IPS DF 4.7 (cell line): Measurements from ENCODE around the gene OR2F1.

Experiments
- DNase-seq: peaks from one replicate; pipeline ENCODE4 v3.0.0-alpha.2; 2013; ENCODE audit warnings: low spot score; ENCODE audit errors: extremely low read depth

OR2F1 gene

DNA sequence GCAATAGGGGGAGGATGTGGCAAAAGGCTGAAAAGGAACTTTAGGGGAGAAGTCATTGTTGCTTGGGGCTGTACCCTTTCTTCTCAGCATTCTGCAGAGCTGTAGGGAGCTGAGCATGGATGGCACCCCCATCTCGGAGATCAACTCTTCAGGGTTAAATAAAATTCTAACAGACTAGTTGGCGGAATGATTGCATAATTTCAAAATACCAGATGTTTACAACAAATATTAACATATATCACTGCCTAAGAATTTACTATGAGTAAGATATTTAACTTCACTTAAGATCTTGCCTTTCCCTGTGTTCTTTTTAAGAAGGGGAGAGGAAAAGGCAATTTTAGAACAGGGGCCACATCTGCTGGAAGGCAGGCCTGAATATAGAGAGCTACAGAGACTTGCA lies 509 bp upstream of the OR2F1 start:
- DNase-seq = no peak

DNA sequence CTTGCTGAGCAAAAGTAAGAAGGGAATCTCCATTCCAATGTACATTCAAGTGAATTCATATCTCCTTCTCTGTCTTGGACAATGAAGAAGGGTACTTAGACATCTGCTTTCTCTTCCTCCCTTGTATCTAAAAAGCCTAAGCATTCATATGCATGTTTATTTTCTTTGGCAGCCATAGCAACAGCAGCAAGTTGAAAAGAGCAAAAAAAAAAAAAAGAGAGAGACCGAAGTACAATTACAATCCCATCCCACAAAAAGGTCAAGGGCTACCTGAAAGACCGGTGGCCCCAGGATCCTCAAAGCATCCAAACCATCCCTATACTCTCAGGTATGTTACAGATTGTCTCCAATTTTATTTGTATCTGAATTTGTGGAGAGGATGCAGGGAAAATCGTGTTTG lies 4.1 kb downstream of the OR2F1 start:
- DNase-seq = no peak

DNA sequence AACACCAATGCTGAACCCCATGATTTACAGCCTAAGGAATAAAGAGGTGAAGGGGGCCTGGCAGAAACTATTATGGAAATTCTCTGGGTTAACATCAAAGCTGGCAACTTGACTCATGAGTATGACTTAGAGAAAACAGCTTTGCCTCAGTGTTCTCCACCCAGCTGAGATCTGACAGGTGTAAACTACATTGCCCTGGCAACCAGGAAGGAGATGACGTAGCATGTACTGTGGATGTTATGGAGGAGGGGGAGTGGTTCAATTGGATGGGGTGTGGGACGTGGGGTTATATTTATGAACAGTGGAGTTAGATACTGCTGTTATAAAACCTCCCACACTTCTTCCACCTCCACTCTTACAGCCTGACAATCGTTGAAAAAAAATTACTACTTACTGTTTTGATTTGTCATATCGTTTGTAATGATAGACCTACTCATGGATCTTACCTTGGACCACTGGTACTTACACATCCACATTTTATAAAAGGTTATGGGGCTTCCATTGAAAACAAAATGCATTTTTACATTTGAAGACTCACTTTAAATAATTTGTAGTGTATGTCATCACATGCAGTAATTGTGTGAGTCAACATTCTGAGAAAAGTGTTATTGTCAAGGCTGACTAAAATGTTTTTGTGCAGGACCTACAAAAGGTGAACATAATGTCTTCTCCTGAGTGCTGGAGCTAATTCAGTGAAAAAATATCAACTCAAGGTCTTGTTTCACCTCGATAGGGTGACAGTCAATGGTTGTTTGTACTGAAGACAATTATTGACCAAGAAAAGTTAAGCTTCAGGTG lies 6.4 kb downstream of the OR2F1 start:
- no peak for DNase-seq

DNA sequence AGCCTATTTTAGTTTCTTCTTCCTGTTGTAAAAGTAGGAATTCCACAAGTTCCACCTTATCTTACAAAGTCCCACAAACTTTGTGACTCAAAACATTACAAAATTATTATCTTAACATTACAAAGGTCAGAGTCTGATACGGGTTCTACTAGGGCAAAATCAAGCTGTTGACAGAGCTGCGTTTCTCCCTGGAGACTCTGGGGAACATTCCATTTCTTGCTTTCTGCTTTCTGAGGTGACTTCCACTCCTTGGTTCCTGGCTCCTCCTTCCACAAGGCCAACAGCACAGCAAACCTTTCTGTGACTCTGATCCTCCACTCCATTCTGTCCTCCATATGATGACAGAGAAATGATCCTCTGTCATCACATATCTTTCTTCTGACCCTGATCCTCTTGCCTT lies 10.6 kb downstream of the OR2F1 start:
- no peak for DNase-seq

DNA sequence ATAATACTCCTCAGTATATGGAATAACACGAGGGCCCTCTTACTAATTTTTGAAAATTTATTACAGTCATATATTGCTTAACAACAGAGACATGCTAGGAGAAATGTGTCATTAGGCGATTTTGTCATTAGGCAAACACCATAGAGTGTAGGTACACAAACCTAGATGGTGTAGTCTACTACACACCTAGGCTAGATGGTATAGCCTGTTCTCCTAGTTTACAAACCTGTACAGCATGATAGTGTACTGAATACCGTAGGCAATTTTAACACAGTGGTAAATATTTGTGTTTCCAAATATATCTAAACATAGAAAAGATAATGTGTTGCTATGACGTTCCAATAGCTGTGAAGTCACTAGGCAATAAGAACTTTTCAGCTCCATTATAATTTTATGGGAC lies 12.8 kb downstream of the OR2F1 start:
- DNase-seq = no peak

DNA sequence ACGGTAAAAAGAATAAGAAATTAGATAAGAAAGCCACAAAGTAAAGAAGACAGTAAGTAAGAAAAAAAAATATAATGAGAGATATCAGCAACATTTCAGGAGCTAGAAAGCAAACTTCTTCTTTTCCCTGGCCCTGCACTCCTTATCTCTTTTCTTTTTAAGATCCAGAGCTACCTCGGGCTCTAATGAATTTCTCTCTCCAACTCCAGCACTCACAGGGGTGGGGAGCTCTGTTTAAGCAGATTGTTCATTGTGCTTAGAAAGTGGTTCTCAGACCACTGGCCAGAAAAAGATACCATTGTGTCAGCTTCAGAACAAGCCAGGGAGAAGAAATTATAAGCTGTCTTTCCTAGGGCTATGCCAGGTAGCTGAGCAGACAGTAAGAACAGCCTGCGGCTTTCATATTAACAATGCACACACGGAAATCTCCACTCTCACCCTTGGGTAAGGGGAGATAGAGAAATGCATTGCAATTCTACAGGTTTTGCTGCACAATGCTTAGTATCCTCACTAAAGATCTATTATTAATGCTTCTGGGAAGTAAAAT lies 19.3 kb downstream of the OR2F1 start:
- no peak for DNase-seq

DNA sequence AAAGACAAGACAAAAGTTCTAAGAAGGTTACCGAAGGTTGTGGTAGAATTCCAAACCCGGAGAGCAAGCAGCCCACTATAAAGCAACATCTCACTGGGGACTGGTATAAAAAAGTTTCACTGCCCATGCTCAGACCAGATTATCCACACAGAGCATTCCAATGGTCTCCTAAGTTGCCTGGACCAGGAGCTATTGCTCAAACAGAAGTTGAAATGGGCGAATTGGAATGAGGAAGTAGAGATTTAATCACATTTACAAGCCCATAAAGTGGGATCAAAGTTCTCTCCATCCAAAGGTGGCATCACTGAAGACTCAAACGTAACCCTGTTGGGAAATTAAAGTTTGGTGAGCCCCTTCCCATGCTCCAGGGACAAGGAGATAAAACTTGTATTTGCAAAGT lies 19.8 kb downstream of the OR2F1 start:
- DNase-seq = no peak

DNA sequence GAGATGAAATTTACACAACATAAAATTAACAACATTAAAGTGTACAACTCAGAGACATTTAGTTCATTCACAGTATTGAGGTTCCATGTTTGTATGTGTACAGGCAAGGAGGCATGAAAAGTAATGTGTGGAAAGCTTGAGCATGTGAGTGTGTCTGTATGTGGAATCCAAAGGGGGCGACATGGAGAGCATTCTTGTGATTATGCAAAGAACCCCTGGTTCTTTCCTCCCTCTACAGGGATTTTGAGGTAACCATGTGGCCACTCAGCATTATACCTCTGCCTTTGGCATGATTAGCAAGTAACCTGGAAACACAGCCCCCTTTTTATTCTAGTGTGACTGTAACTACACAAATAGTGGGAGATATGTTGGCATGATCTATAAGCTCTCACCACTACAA lies 21.0 kb downstream of the OR2F1 start:
- peak; percentile 16 for DNase-seq

DNA sequence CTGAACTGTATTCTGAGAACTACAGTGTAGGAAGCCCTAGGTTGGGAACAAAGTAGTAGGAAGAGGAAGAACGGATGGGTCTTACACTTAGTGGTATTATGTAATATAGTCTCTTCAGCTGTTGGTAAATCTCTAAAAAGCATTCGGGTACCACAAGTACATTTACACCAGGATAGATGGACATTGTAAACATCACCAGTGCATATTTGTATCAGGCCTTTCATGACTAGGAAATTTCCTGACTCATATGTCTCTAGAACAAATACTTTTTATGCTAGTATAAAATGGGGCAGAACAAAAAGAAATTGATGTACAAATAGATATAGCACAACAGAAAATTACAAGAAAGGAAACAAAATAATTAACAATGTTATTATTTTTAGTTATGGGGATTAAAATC lies 23.9 kb downstream of the OR2F1 start:
- no peak for DNase-seq

DNA sequence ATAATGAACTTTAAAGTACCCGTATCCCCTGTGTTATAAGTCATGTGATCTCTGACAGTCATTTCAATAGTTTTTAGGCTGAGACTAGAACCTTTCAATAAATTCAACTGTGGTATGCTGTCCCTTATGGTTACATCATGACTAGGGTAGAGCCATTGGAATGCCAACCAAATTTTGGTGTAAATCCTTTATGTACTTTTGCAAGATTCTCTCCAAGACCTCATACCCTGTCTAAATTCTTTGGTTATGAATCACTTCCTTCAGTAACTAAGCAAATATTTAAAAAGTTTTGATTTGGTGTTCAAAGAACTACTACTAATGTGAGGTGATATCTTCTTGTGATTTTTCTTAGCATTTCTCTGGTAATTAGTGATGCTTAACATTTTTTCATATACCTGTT lies 24.7 kb downstream of the OR2F1 start:
- no peak for DNase-seq

DNA sequence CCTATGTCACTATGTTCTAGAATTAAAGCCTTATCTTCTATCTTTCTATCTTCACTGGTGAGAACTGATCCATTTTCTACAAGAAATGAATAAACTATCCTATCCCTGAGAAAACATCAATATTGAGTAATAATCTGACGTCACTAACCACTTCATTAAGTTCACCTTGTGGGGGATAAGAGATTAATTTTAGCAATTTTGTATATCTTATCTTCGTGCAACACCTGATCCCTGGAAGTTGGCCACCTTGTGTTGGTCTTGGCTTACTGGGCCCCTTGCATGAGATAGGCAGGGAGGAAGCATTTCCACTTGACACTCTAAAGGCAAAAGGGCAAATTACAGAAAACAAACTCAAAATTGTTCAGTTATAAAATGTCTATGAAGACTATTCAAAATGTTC lies 25.4 kb downstream of the OR2F1 start:
- DNase-seq = no peak

DNA sequence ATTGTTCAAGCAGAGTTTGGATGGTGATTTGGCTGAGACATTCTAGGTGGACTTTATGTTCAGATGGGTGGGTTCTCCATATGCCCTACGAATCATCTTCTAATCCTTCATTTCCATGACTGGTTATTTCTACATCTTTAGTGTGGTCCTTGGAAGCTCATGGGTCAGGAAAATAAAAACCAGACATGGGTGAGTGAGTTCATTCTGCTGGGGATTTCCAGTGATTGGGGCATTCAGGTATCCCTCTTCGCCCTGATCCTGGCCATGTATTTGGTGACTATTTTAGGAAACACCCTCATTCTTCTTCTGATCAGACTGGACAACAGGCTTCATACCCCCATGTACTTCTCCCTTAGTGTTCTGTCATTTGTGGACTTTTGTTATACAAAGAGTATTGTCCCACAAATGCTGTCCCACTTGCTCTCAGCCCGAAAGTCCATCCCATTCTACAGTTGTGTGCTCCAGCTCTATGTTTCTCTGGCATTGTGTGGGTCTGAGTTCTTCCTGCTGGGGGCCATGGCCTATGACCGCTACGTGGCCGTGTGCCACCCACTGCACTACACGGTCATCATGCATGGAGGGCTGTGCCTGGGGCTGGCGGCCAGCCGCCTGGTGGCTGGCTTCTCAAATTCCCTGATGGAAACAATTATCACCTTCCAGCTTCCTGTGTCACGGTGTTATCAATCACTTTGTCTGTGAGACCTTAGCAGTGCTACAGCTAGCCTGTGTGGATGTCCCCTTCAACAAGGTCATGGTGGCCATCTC lies 26.3 kb downstream of the OR2F1 start:
- no peak for DNase-seq

DNA sequence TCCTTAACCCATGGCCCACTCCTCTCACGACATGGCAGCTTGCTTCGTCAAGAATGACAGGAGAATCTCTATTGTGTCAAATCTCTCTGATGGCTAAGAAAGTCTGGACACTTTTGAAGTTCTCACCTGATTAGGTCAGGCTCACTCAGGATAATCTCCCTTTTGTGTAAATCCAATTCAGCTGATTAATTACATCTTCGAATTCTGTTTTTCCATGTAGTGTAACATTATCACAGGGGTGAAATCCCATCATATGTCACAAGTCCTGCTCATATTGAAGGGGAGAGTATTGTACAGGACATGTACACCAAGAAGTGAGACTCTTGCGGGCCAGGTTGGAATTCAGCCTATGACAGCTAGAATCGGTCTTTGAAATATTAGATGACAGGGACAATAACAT lies 29.3 kb downstream of the OR2F1 start:
- DNase-seq = no peak

DNA sequence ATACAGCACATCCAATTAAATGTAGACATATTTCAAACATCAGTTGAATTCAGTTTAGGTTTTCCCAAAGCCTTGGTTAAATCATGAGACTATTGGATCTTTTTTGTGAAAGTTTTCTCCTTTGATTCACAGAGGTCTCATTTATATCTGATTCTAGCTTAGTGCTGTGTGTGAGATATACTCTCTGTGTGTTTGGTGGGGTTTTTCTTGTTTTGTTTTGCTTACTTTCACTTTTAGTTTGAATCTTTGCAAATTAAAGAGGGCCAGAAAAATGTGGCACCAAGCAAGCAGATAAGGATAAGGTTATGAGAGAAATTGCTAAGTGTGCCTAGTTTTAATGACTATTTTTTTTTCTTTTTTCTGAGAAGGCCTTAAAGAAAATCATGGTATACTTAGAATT lies 32.9 kb downstream of the OR2F1 start:
- no peak for DNase-seq

DNA sequence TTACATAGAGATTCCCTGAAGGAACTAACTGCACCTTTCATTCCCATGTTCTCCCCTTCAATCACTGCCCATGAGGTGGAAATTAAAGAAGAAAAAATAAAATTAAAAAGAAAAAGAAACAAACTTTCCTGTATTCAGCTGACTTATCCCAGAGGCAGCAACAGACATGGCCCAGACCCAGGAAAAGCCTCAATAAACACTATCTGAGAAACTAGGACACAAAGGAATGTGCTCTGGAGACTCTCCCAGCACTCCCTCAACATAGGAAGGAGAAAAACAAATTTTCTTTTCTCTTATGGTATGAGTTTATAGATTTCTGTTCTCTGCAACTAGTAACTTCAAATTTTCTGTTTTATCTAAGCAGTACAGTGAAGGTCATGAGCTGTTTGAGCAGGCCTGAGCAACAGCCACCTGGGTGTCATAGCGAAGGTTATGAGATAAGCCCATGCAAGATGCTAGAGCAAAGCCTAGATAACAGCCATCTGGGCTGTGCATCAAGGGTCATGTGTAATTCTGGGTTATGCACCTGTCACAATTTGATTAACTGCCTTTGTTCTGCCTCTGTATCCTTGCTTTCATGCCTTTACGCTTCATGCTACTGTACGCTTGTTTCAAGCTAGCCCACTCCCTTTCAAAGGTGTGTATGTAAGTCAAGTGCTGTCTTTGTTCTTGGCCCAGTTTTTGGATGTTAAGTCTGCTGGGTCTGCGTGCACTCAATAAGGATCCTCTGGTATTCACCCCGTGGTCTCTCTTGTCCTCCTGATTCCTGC lies 34.5 kb downstream of the OR2F1 start:
- no peak for DNase-seq

DNA sequence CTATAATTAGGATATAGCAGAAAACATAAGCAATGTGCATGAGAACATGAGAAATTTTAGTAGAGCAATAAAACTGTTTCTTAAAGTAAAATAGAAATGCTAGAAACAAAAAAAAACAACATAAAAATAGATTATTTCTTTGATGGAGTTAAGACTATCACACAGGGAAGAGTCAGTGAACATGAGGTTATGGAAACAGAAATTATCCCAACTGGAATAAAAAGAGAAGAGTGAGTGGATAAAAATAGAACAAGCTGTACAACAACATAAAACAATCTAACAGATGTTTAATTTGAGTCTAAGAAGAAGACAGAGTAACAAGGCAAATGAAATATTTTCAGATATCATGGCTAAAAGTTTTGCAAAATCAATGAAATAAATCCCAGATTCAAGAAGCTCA lies 38.0 kb downstream of the OR2F1 start:
- DNase-seq = no peak

DNA sequence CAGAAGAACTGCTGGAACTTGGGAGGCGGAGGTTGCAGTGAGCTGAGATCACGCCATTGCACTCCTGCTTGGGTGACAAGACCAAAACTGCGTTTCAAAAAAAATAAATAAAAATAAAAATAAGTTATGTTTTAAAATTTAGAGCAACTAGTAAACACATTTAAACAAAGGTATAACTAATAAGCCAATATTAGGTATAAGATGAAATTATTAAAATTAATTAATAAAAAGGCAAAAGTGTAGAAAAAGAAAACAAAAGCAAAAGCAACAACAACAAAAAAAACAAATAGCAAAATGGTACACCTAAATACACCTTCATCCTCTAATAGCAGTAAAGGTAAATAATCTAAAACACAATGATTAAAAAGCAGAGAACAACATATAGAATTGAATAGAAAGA lies 39.3 kb downstream of the OR2F1 start:
- no peak for DNase-seq

DNA sequence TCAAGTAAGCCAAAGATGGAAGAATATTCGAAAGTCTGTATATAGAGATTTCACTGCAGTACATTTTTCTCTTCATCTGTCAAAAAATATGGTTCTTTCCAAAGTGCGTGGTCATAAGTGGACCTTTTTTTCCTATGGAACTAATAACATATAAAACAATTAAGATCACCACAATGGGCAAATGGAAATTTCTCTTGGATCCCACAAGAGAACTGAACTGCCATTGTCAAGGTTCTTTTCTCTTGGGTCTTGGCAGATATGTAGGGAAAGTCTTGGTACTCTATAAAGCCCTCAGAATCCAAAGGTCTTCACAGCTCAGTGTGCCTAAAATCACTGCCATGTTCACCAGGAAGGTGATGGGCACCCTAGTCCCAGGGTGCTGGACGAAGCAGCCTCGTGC lies 45.4 kb downstream of the OR2F1 start, which contains the start of gene OR6B1:
Gene OR6B1 (plus strand): TSS at position 301 of the 400 bp plus-strand sequence. CDS start 3,677 bp downstream, outside the sequence.
- no peak for DNase-seq

DNA sequence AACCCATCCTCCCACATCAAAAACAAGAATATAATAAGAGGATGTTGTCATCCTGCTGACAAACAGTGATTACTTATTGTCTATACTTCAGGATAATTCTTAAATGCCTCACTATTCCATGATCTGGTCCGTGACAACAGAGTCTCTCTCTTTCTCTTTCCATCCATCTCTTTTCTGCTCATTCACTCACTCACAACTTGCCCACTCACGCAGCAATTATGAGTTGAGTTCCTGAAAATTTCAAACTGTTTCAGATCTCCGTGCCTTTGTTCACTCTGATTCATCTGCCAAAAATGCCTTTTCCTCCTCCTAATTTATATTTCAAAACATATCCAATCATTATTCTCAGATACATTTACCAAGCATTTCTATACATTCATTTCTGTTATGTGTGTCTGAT lies 46.9 kb downstream of the OR2F1 start:
- DNase-seq = no peak

DNA sequence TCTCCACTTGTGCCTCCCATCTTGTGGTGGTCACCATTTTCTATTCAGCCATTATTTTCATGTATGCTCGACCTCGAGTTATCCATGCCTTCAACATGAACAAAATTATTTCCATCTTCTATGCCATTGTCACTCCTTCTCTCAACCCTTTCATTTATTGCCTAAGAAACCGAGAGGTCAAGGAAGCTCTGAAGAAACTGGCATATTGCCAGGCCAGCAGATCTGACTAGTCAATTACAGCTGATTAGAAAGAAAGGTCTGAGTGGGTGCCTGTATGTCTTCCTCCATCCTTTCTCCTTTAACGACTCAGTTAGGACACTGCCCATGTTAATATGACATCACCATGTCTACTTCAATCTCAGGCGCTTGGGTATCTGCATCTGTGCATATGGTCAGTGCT lies 50.1 kb downstream of the OR2F1 start:
- no peak for DNase-seq

DNA sequence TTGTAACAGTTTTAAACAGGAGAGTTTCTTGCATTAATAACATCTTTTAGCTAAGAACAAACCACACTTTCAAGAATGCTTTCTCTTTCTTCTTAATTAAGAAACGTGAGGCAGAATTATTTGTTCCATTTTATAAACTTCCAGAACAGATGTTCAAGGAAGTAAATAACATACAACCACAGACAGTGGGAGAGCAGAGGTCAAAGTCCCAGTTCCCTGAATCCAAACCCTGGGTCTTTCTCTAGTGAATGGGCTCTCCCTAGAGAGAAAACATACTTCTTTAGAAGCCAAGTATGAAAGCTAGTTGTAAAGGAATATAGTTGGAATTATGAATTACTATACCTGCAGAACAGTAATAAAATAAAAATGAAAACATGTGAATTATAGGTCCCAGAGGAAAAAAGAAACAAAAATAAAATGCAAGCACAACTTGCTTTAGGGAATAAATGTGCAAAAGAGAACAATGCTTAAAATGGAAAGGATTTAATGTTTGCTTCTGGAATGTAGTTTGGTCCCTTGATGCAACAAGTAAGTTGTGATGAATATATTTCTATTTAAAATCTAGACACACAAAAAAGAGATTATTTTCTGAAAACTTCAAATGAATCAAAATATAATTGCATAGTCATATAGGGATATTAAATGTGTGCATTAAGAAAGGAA lies 51.5 kb downstream of the OR2F1 start:
- DNase-seq = no peak
